ENCODE data around the gene FDXR. TPM values are rescaled to one million over a fixed set of nuclear protein-coding genes. Genes with fewer than 3 reads are reported as not detected.

FDXR gene
- total and polyA plus RNA-seq, 9 of the 15 experiments (the other 6 are each of a cell fraction or from before 2014, with no cell fraction given) = 0.89 to 70.7 (median 30.9) TPM

DNA sequence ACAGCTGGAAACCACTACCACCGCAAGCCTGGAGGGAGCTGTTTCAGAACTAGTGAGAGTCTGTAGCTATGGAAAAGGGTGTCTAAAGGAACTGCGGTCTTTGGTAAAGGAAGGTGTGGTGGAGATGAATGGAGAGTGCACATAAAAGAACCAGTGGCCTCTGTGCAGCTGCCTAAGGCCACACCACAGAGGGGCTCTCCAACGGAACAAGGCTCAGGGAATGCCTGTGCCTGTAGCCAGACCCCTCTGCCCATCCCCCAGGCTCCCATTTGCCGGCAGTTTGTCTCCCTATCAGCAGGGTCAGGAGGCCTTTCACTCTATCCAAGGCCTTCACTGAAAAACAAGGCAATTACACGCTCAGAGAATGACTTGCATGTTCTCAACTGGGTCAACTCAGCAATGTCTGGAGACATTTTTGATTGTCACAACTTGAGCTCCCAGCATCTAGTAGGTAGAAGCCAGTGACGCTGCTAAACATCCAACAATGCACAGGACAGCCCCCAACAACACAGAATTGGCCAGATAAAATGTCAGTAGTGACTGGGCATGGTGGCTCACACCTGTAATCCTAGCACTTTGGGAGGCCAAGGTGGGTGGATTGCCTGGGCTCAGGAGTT, 3.3 kb upstream of the FDXR start (continued):
- TF ChIP-seq ZNF639 (CRISPR knock-in tag; conservative IDR thresholded peaks at IDR 0.05 in 1 of 2, IDR thresholded peaks at IDR 0.05 in 1 of 2) = peak in 1 of 2 experiments; percentile 89; a peak in 2 of 4 replicates
- TF ChIP-seq, protein P1, sequence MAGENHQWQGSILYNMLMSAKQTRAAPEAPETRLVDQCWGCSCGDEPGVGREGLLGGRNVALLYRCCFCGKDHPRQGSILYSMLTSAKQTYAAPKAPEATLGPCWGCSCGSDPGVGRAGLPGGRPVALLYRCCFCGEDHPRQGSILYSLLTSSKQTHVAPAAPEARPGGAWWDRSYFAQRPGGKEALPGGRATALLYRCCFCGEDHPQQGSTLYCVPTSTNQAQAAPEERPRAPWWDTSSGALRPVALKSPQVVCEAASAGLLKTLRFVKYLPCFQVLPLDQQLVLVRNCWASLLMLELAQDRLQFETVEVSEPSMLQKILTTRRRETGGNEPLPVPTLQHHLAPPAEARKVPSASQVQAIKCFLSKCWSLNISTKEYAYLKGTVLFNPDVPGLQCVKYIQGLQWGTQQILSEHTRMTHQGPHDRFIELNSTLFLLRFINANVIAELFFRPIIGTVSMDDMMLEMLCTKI (IDR thresholded peaks at IDR 0.05; ENCODE audit: partially characterized antibody) = no peak
- no peak for TF ChIP-seq BRCA1 (IDR thresholded peaks at IDR 0.05)
- no peak for TF ChIP-seq BRCA1 (CRISPR knock-in tag; IDR thresholded peaks at IDR 0.05)
- TF ChIP-seq ZNF316 (IDR thresholded peaks at IDR 0.05) = peak; percentile 98
- peak; percentile 77 for TF ChIP-seq NCOR1 (IDR thresholded peaks at IDR 0.05)
- TF ChIP-seq, protein P2, sequence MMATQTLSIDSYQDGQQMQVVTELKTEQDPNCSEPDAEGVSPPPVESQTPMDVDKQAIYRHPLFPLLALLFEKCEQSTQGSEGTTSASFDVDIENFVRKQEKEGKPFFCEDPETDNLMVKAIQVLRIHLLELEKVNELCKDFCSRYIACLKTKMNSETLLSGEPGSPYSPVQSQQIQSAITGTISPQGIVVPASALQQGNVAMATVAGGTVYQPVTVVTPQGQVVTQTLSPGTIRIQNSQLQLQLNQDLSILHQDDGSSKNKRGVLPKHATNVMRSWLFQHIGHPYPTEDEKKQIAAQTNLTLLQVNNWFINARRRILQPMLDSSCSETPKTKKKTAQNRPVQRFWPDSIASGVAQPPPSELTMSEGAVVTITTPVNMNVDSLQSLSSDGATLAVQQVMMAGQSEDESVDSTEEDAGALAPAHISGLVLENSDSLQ (IDR thresholded peaks at IDR 0.05) = peak; percentile 77; the same call in 1 of the 2 replicates
- TF ChIP-seq, protein P3, sequence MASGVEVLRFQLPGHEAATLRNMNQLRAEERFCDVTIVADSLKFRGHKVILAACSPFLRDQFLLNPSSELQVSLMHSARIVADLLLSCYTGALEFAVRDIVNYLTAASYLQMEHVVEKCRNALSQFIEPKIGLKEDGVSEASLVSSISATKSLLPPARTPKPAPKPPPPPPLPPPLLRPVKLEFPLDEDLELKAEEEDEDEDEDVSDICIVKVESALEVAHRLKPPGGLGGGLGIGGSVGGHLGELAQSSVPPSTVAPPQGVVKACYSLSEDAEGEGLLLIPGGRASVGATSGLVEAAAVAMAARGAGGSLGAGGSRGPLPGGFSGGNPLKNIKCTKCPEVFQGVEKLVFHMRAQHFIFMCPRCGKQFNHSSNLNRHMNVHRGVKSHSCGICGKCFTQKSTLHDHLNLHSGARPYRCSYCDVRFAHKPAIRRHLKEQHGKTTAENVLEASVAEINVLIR (CRISPR knock-in tag; IDR thresholded peaks at IDR 0.05) = 0 out of 2 replicates have a peak, but pooled peaks have one; percentile 37
- TF ChIP-seq SMAD4 (CRISPR knock-in tag; conservative IDR thresholded peaks at IDR 0.05) = peak; percentile 88
- TF ChIP-seq FOXK2 (conservative IDR thresholded peaks at IDR 0.05 in 1 of 2, IDR thresholded peaks at IDR 0.05 in 1 of 2; ENCODE audit: low read depth in 2 of 2) = peak; percentile 39 to 57; a peak in 2 of 4 replicates
- peak; percentile 67 to 78 for TF ChIP-seq KDM1A (IDR thresholded peaks at IDR 0.05)
- 0 out of 2 replicates have a peak, but pooled peaks have one; percentile 32 for TF ChIP-seq HEY1 (CRISPR knock-in tag; IDR thresholded peaks at IDR 0.05; ENCODE audit: borderline replicate concordance)
- TF ChIP-seq, protein P4, sequence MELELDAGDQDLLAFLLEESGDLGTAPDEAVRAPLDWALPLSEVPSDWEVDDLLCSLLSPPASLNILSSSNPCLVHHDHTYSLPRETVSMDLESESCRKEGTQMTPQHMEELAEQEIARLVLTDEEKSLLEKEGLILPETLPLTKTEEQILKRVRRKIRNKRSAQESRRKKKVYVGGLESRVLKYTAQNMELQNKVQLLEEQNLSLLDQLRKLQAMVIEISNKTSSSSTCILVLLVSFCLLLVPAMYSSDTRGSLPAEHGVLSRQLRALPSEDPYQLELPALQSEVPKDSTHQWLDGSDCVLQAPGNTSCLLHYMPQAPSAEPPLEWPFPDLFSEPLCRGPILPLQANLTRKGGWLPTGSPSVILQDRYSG (tag; conservative IDR thresholded peaks at IDR 0.05; ENCODE audit: low read depth) = peak; percentile 87; the same call in 1 of the 2 replicates
- no peak for TF ChIP-seq U2AF2 (optimal IDR thresholded peaks at IDR 0.05; ENCODE audit: low read depth, low read length)
- no peak for TF ChIP-seq HDAC6 (IDR thresholded peaks at IDR 0.05; ENCODE audit: low read depth, low read length)
- TF ChIP-seq MCM3 (IDR thresholded peaks at IDR 0.05) = no peak
- TF ChIP-seq, protein P5, sequence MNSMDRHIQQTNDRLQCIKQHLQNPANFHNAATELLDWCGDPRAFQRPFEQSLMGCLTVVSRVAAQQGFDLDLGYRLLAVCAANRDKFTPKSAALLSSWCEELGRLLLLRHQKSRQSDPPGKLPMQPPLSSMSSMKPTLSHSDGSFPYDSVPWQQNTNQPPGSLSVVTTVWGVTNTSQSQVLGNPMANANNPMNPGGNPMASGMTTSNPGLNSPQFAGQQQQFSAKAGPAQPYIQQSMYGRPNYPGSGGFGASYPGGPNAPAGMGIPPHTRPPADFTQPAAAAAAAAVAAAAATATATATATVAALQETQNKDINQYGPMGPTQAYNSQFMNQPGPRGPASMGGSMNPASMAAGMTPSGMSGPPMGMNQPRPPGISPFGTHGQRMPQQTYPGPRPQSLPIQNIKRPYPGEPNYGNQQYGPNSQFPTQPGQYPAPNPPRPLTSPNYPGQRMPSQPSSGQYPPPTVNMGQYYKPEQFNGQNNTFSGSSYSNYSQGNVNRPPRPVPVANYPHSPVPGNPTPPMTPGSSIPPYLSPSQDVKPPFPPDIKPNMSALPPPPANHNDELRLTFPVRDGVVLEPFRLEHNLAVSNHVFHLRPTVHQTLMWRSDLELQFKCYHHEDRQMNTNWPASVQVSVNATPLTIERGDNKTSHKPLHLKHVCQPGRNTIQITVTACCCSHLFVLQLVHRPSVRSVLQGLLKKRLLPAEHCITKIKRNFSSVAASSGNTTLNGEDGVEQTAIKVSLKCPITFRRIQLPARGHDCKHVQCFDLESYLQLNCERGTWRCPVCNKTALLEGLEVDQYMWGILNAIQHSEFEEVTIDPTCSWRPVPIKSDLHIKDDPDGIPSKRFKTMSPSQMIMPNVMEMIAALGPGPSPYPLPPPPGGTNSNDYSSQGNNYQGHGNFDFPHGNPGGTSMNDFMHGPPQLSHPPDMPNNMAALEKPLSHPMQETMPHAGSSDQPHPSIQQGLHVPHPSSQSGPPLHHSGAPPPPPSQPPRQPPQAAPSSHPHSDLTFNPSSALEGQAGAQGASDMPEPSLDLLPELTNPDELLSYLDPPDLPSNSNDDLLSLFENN (IDR thresholded peaks at IDR 0.05; ENCODE audit: low read depth in 2 of 2, low read length in 2 of 2) = 0 out of 4 replicates have a peak, but pooled peaks of 1 of the 2 experiments have one; percentile 4
- TF ChIP-seq TARDBP (IDR thresholded peaks at IDR 0.05) = no peak
